ENCODE data around the gene OPA3. TPM values are rescaled to one million over a fixed set of nuclear protein-coding genes. Genes with fewer than 3 reads are reported as not detected.
A peak's percentile ranks its signal among the peaks of the same experiment; 100 is the strongest.

The OPA3 gene
- total and polyA plus RNA-seq, 12 donors = 4.3 to 34.1 (median 16.7) TPM

GRCh38 chr19:45526971-45527370 is 57.6 kb downstream of the OPA3 start:
- Histone ChIP-seq H3K27ac (no peak overlapping the region), H3K4me1 (replicated peaks in 1 of 2) (peaks cover 18 to 19% of the 10 kb centered on the region in 2 donors), H3K9me3 (replicated peaks in 1 of 3) (no peaks in the 10 kb centered on the region), H3K4me3 (no peak overlapping the region), H3K27me3 (no peaks in the 10 kb centered on the region), H3K36me3 (replicated peaks in 1 of 2) (peaks cover 0 to 46% of the 10 kb centered on the region in 2 donors)
- intact Hi-C loops (cut with DNase I) = loop anchor here (5.0 to 10.0 kb wide), 2 partner anchors 35 to 118 kb away; no protein-coding TSS in a partner anchor
- WGBS, 4 donors = 83 to 95% (median 92%) methylated on average over 4 of the region's 4 CpGs
- no peak for TF ChIP-seq POLR2A (IDR thresholded peaks at IDR 0.05)
- TF ChIP-seq CTCF (IDR thresholded peaks at IDR 0.05) = no peak
- DNase-seq = no peak

- no peak for TF ChIP-seq POLR2A (IDR thresholded peaks at IDR 0.05)
- no peak for TF ChIP-seq CTCF (IDR thresholded peaks at IDR 0.05)
- Histone ChIP-seq H3K36me3 (replicated peaks in 1 of 2) (peaks cover 0 to 54% of the 10 kb centered on the region in 2 donors), H3K9me3 (replicated peaks in 1 of 3) (no peaks in the 10 kb centered on the region), H3K4me1 (replicated peaks in 1 of 2) (peaks cover 18 to 19% of the 10 kb centered on the region in 2 donors), H3K4me3 (no peak overlapping the region), H3K27ac (peak overlapping the region in 3 of 5 donors; percentile 7 to 18 (median 7)), H3K27me3 (no peaks in the 10 kb centered on the region)
- intact Hi-C loops (cut with DNase I) = loop anchor here (5.0 to 10.0 kb wide), 2 partner anchors 36 to 119 kb away; no protein-coding TSS in a partner anchor
- peak; percentile 68 to 90 (median 84) for DNase-seq
- 66 to 77% (median 68%) methylated on average over 8 to 9 of the region's 9 CpGs for WGBS, 4 donors
Measured at GRCh38 chr19:45526143-45526542, 58.5 kb downstream of the OPA3 start.

- Histone ChIP-seq H3K36me3 (replicated peaks in 1 of 2) (peaks cover 0 to 67% of the 10 kb centered on the region in 2 donors), H3K4me1 (replicated peaks in 1 of 2) (peaks cover 18 to 19% of the 10 kb centered on the region in 2 donors), H3K27ac (peak overlapping the region in 3 of 5 donors; percentile 61 to 66 (median 65)), H3K4me3 (no peak overlapping the region), H3K27me3 (no peaks in the 10 kb centered on the region), H3K9me3 (replicated peaks in 1 of 3) (no peaks in the 10 kb centered on the region)
- TF ChIP-seq CTCF (IDR thresholded peaks at IDR 0.05) (no peak), POLR2A (IDR thresholded peaks at IDR 0.05) (no peak)
- 63 to 71% (median 66%) methylated on average over 15 of the region's 15 CpGs for WGBS, 4 donors
- intact Hi-C loops (cut with DNase I) = loop anchor here (5.0 to 10.0 kb wide), 3 partner anchors 38 to 120 kb away; no protein-coding TSS in a partner anchor
- peak; percentile 65 to 92 (median 76) for DNase-seq
Measured at GRCh38 chr19:45524575-45525129, 60.0 kb downstream of the OPA3 start.

- peak; percentile 80 to 93 (median 85) for DNase-seq
- WGBS, 4 donors = 62 to 70% (median 68%) methylated on average over 9 of the region's 9 CpGs
- H3K36me3 ChIP-seq (replicated peaks in 1 of 2) = peaks cover 0 to 75% of the 10 kb centered on the region in 2 donors
- no peaks in the 10 kb centered on the region for H3K9me3 ChIP-seq (replicated peaks in 1 of 3)
- TF ChIP-seq CTCF (IDR thresholded peaks at IDR 0.05) = peak; percentile 87 to 96 (median 94)
- no peak for TF ChIP-seq POLR2A (IDR thresholded peaks at IDR 0.05)
- H3K27me3 ChIP-seq = no peaks in the 10 kb centered on the region
- H3K27ac ChIP-seq = peak overlapping the region in 3 of 5 donors; percentile 17 to 66 (median 42)
- intact Hi-C loops (cut with DNase I) = loop anchor here (2.0 to 10.0 kb wide), 3 partner anchors 44 to 121 kb away; no protein-coding TSS in a partner anchor
- peaks cover 11 to 13% of the 10 kb centered on the region in 2 donors for H3K4me1 ChIP-seq (replicated peaks in 1 of 2)
- H3K4me3 ChIP-seq = no peak overlapping the region
Measured at GRCh38 chr19:45523642-45524256, 60.9 kb downstream of the OPA3 start.

All from adrenal gland (tissue), 12 donors.